ENCODE measurements around the gene ARHGEF26. TPM values are rescaled to one million over a fixed set of nuclear protein-coding genes. Genes with fewer than 3 reads are reported as not detected.

ARHGEF26 gene
- total and polyA plus RNA-seq, 2 experiments from 2014 or later: 9.4 to 16.9 TPM

DNA sequence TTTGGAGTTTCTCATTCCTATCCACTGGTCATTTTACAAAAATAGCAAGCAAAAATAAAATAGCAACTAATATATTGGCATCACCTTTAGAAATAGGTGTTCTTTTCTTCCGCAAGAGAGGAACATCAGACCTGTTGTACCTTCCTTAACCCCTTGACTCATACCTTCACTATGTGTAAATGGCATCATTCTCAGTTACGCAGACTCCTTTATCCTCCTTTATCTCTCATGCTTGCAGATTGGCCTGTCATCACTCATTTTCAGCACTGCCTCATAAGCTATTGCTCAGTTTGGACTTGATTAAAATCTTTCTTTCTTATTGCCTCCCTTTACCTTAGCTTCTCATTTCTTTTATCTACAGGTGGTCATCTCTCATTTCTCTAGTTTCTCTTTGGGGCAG, 21.4 kb downstream of the ARHGEF26 start:
- peaks cover 13% of the 10 kb centered on the region for H3K79me2 ChIP-seq (replicated peaks; ENCODE audit: insufficient read depth)
- no peak overlapping the region for H3K27ac Mint-ChIP-seq
- no peak overlapping the region for H3K4me3 ChIP-seq
- no peaks in the 10 kb centered on the region for H3K9me2 ChIP-seq (ENCODE audit: insufficient read depth)
- no peak overlapping the region; the same call in 1 of the 2 replicates for H3K27ac ChIP-seq (ENCODE audit: low read depth)
- no peak overlapping the region for H2AFZ ChIP-seq
- DNase-seq (ENCODE audit: low spot score) (no peak), ATAC-seq (no peak)
- H3K27me3 Mint-ChIP-seq (ENCODE audit: insufficient read depth, low read depth, poor library complexity): no peaks in the 10 kb centered on the region
- no peaks in the 10 kb centered on the region for H3K36me3 ChIP-seq (ENCODE audit: insufficient read depth)
- no peak overlapping the region for H3K4me2 ChIP-seq
- H3K36me3 Mint-ChIP-seq (ENCODE audit: low read depth): no peaks in the 10 kb centered on the region
- no peaks in the 10 kb centered on the region for H3K27me3 ChIP-seq (ENCODE audit: insufficient read depth)
- no peaks in the 10 kb centered on the region for H4K20me1 ChIP-seq (replicated peaks; ENCODE audit: insufficient read depth)
- TF ChIP-seq EZH2 (IDR thresholded peaks at IDR 0.05; ENCODE audit: low read depth, unreplicated experiment) (no peak), CREB1 (CRISPR knock-in tag; IDR thresholded peaks at IDR 0.05; ENCODE audit: low read depth) (no peak), NANOG (IDR thresholded peaks at IDR 0.05; ENCODE audit: borderline replicate concordance) (no peak), POLR2AphosphoS5 (IDR thresholded peaks at IDR 0.05; ENCODE audit: low read depth) (no peak), STAT1 (IDR thresholded peaks at IDR 0.05; ENCODE audit: unreplicated experiment) (no peak), ZNF331 (CRISPR knock-in tag; IDR thresholded peaks at IDR 0.05; ENCODE audit: low read depth) (no peak), ZNF114 (CRISPR knock-in tag; IDR thresholded peaks at IDR 0.05) (no peak), JUNB (IDR thresholded peaks at IDR 0.05; ENCODE audit: unreplicated experiment) (no peak), EZH2phosphoT487 (IDR thresholded peaks at IDR 0.05; ENCODE audit: unreplicated experiment) (no peak)
- TF ChIP-seq, protein P1, sequence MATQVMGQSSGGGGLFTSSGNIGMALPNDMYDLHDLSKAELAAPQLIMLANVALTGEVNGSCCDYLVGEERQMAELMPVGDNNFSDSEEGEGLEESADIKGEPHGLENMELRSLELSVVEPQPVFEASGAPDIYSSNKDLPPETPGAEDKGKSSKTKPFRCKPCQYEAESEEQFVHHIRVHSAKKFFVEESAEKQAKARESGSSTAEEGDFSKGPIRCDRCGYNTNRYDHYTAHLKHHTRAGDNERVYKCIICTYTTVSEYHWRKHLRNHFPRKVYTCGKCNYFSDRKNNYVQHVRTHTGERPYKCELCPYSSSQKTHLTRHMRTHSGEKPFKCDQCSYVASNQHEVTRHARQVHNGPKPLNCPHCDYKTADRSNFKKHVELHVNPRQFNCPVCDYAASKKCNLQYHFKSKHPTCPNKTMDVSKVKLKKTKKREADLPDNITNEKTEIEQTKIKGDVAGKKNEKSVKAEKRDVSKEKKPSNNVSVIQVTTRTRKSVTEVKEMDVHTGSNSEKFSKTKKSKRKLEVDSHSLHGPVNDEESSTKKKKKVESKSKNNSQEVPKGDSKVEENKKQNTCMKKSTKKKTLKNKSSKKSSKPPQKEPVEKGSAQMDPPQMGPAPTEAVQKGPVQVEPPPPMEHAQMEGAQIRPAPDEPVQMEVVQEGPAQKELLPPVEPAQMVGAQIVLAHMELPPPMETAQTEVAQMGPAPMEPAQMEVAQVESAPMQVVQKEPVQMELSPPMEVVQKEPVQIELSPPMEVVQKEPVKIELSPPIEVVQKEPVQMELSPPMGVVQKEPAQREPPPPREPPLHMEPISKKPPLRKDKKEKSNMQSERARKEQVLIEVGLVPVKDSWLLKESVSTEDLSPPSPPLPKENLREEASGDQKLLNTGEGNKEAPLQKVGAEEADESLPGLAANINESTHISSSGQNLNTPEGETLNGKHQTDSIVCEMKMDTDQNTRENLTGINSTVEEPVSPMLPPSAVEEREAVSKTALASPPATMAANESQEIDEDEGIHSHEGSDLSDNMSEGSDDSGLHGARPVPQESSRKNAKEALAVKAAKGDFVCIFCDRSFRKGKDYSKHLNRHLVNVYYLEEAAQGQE (IDR thresholded peaks at IDR 0.05; ENCODE audit: unreplicated experiment): no peak
- TF ChIP-seq, protein P2, sequence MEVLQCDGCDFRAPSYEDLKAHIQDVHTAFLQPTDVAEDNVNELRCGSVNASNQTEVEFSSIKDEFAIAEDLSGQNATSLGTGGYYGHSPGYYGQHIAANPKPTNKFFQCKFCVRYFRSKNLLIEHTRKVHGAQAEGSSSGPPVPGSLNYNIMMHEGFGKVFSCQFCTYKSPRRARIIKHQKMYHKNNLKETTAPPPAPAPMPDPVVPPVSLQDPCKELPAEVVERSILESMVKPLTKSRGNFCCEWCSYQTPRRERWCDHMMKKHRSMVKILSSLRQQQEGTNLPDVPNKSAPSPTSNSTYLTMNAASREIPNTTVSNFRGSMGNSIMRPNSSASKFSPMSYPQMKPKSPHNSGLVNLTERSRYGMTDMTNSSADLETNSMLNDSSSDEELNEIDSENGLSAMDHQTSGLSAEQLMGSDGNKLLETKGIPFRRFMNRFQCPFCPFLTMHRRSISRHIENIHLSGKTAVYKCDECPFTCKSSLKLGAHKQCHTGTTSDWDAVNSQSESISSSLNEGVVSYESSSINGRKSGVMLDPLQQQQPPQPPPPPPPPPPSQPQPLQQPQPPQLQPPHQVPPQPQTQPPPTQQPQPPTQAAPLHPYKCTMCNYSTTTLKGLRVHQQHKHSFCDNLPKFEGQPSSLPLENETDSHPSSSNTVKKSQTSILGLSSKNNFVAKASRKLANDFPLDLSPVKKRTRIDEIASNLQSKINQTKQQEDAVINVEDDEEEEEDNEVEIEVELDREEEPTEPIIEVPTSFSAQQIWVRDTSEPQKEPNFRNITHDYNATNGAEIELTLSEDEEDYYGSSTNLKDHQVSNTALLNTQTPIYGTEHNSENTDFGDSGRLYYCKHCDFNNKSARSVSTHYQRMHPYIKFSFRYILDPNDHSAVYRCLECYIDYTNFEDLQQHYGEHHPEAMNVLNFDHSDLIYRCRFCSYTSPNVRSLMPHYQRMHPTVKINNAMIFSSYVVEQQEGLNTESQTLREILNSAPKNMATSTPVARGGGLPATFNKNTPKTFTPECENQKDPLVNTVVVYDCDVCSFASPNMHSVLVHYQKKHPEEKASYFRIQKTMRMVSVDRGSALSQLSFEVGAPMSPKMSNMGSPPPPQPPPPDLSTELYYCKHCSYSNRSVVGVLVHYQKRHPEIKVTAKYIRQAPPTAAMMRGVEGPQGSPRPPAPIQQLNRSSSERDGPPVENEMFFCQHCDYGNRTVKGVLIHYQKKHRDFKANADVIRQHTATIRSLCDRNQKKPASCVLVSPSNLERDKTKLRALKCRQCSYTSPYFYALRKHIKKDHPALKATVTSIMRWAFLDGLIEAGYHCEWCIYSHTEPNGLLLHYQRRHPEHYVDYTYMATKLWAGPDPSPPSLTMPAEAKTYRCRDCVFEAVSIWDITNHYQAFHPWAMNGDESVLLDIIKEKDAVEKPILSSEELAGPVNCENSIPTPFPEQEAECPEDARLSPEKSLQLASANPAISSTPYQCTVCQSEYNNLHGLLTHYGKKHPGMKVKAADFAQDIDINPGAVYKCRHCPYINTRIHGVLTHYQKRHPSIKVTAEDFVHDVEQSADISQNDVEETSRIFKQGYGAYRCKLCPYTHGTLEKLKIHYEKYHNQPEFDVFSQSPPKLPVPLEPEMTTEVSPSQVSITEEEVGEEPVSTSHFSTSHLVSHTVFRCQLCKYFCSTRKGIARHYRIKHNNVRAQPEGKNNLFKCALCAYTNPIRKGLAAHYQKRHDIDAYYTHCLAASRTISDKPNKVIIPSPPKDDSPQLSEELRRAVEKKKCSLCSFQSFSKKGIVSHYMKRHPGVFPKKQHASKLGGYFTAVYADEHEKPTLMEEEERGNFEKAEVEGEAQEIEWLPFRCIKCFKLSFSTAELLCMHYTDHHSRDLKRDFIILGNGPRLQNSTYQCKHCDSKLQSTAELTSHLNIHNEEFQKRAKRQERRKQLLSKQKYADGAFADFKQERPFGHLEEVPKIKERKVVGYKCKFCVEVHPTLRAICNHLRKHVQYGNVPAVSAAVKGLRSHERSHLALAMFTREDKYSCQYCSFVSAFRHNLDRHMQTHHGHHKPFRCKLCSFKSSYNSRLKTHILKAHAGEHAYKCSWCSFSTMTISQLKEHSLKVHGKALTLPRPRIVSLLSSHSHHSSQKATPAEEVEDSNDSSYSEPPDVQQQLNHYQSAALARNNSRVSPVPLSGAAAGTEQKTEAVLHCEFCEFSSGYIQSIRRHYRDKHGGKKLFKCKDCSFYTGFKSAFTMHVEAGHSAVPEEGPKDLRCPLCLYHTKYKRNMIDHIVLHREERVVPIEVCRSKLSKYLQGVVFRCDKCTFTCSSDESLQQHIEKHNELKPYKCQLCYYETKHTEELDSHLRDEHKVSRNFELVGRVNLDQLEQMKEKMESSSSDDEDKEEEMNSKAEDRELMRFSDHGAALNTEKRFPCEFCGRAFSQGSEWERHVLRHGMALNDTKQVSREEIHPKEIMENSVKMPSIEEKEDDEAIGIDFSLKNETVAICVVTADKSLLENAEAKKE (CRISPR knock-in tag; IDR thresholded peaks at IDR 0.05): no peak
- TF ChIP-seq, protein P3, sequence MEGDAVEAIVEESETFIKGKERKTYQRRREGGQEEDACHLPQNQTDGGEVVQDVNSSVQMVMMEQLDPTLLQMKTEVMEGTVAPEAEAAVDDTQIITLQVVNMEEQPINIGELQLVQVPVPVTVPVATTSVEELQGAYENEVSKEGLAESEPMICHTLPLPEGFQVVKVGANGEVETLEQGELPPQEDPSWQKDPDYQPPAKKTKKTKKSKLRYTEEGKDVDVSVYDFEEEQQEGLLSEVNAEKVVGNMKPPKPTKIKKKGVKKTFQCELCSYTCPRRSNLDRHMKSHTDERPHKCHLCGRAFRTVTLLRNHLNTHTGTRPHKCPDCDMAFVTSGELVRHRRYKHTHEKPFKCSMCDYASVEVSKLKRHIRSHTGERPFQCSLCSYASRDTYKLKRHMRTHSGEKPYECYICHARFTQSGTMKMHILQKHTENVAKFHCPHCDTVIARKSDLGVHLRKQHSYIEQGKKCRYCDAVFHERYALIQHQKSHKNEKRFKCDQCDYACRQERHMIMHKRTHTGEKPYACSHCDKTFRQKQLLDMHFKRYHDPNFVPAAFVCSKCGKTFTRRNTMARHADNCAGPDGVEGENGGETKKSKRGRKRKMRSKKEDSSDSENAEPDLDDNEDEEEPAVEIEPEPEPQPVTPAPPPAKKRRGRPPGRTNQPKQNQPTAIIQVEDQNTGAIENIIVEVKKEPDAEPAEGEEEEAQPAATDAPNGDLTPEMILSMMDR (conservative IDR thresholded peaks at IDR 0.05; ENCODE audit: low read depth in 2 of 2): no peak
- TF ChIP-seq, protein P4, sequence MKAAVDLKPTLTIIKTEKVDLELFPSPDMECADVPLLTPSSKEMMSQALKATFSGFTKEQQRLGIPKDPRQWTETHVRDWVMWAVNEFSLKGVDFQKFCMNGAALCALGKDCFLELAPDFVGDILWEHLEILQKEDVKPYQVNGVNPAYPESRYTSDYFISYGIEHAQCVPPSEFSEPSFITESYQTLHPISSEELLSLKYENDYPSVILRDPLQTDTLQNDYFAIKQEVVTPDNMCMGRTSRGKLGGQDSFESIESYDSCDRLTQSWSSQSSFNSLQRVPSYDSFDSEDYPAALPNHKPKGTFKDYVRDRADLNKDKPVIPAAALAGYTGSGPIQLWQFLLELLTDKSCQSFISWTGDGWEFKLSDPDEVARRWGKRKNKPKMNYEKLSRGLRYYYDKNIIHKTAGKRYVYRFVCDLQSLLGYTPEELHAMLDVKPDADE (IDR thresholded peaks at IDR 0.05): no peak
- no peaks in the 10 kb centered on the region for H3F3A ChIP-seq (replicated peaks; ENCODE audit: low read depth)
- H3K9me3 Mint-ChIP-seq: no peaks in the 10 kb centered on the region
- peaks cover 26% of the 10 kb centered on the region for H3K4me1 ChIP-seq (ENCODE audit: insufficient read depth)
- peaks cover 26% of the 10 kb centered on the region for H3K4me1 Mint-ChIP-seq
- H3K4me3 Mint-ChIP-seq: no peak overlapping the region

All from GM23338 (cell line).